Measurements from ENCODE around the gene EPHB1. TPM values are rescaled to one million over a fixed set of nuclear protein-coding genes. Genes with fewer than 3 reads are reported as not detected.
"Not testable (repeated sequence)": the region's sequence is repeated elsewhere in the genome, so short reads cannot be mapped to it uniquely, and the experiment has no call there.

Gene EPHB1
- polyA plus RNA-seq, 3 donors: 5.1 to 6.2 (median 5.5) TPM

DNA sequence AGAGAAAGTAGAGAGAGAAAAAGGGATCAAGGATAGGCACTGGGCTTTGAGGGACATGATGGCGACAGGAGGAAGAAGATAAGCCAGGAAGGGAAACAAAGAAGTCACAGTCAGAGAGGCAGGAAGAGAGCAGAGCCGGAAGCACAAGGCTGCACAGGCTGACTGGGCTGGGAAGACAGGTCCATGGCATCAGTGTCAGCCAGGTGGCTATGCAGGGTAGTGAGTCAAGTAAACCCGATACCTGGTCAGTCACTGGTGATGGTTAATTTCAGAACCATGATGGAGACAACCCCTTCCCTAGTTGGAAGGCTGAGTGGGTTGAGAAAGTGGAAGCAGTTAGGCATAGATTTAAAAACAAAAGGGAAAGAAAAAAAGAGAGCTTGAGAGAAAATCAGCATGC is 203.8 kb downstream of the EPHB1 start:
- DNase-seq (ENCODE audit: extremely low read depth in 1 of 11, low read depth in 9 of 11, low spot score in 4 of 11): no peak

- DNase-seq (ENCODE audit: extremely low read depth in 1 of 11, low read depth in 9 of 11, low spot score in 4 of 11): no peak
Observed at GRCh38 chr3:135000465-135000864, 205.4 kb downstream of the EPHB1 start.

- DNase-seq (ENCODE audit: extremely low read depth in 1 of 11, low read depth in 9 of 11, low spot score in 4 of 11): not testable (repeated sequence)
Observed at GRCh38 chr3:135005616-135006015, 210.6 kb downstream of the EPHB1 start.

- peak in 5 of 11 donors; percentile 12 to 39 (median 17) for DNase-seq (ENCODE audit: extremely low read depth in 1 of 11, low read depth in 9 of 11, low spot score in 4 of 11)
Observed at GRCh38 chr3:135007607-135008006, 212.5 kb downstream of the EPHB1 start.

DNA sequence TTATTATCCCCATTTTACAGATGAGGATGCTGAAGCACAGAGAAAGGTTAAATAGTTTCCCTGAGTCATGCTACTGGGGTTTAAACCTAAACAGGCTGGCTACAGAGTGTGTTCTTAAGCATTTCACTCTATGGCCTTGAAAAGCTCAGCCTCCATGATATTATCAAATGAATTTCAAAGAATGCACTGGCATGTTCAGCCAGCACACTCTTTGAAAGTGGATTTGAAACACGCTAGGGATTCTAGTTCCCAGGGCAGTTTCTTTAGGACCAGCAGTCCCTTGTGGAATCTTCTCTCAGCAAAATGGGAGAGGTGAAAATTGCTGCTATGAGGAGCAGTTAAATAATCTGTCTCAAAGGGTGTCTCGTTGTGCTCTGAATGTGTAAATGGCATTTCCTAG is 213.3 kb downstream of the EPHB1 start:
- no peak for DNase-seq (ENCODE audit: extremely low read depth in 1 of 11, low read depth in 9 of 11, low spot score in 4 of 11)

GRCh38 chr3:135009014-135009413 is 214.0 kb downstream of the EPHB1 start:
- no peak for DNase-seq (ENCODE audit: extremely low read depth in 1 of 11, low read depth in 9 of 11, low spot score in 4 of 11)

- DNase-seq (ENCODE audit: extremely low read depth in 1 of 11, low read depth in 9 of 11, low spot score in 4 of 11): no peak
Observed at GRCh38 chr3:135012101-135012500, 217.0 kb downstream of the EPHB1 start.

- DNase-seq (ENCODE audit: extremely low read depth in 1 of 11, low read depth in 9 of 11, low spot score in 4 of 11): no peak
Observed at GRCh38 chr3:135013206-135013605, 218.1 kb downstream of the EPHB1 start.

GRCh38 chr3:135014566-135014965 is 219.5 kb downstream of the EPHB1 start:
- DNase-seq (ENCODE audit: extremely low read depth in 1 of 11, low read depth in 9 of 11, low spot score in 4 of 11): no peak

DNA sequence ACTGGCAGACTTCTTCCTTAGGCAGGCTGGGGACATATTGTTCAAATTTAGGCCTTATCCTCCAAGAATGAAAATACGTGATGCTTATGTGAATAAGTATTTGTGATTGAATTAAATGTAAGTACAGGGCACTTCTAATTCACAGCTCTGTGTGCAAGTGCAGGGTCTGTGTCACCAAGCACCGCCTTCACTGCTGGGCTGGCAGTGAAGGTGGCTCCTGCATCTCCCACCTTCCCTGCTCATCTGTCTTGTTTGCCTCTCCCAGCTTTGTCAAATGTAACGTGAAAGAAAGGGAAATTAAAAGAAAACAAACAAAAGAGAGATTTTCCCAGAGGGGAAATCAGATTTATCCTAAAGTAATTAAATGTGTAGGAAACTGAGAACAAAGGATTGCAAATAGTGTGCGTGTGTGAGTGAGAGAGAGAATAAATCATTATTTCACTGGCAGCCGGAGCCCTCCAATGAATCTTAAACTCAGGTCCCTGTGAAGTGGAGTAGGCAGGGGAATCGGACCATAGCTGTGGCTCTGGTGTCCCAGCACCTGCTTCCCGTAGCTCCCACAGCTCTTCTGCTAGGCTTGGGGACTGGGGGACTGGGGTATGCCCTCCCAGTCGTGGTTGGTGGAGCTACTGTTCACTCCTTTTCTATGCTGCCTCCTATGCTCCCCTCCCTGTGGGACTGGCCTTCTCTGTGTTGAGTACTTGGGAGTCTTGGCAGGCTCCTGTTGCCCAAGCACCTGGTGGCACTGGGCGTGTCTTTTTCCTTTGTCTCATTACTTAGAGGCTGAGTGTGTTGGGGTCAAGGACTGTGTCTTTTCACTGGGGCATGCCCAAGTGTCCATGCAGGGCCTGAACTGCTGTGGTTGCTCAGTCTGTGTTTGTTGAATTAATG is 222.2 kb downstream of the EPHB1 start:
- DNase-seq (ENCODE audit: extremely low read depth in 1 of 11, low read depth in 9 of 11, low spot score in 4 of 11): no peak

DNA sequence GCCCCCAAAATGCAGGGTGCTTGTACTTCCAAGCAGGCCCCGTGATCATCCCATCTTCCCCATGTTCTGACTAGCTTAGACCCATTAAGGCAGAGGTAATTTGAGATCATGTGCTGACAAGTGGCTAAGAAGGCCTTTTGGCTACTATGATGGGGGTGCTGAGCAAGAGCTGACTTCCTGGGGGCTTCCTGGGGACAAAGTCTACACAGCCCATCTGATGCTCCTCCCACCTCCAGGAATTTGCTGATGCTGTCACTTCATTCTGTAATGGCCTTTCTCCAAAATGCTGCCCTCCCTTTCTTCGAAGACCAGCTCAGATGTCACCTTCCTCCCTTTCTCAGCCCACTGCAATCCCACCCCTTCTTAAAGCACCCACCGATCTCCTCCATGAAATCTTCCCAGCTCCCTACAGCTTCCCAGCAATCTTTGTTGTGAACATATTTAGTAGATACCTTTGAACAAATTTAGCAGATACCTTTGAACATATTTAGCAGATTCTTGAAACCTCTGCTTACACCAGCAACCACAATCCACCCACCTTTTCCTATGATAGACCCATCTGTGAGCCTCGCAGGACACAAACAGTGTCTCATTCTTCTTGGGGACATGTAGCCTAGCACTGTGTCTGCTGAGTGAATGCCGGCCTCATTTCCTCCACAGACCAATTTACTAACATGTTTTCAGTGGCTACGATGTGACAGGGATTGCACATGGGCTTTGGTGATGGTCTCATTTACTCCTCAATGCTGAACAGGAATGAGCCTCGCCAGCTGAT is 223.3 kb downstream of the EPHB1 start:
- no peak for DNase-seq (ENCODE audit: extremely low read depth in 1 of 11, low read depth in 9 of 11, low spot score in 4 of 11)

GRCh38 chr3:135020181-135020580 is 225.1 kb downstream of the EPHB1 start:
- no peak for DNase-seq (ENCODE audit: extremely low read depth in 1 of 11, low read depth in 9 of 11, low spot score in 4 of 11)

DNA sequence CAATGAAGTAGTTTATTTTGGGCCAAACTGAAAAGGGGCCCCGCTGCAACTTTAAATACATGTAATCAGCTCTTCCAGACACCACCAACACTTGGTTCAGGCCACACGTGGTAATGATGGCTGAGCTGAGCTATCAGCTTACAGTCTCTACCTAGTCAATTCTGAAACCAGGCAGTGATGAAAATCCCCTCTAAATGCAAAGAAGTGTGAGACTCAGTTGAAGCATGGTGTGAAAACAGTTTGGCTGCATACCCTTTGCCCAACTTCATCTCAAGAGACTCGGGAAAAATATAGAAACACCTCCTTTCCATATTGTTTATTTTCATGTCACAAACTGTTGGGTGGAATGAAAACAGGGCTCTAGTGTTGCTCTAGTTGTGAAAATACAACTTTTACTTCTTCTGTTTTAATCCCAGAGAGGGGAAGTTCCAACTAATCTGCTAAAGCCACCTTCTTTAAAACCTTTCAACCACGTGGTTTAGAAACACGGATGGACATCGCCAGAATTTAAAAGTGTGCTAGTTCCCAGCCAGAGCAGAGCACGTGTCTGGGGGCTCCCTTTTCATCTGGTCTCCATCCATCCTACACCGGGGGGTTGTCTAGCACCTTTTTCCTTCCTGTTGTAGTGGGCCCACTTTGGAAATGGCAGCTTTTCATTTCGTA is 229.1 kb downstream of the EPHB1 start:
- DNase-seq (ENCODE audit: extremely low read depth in 1 of 11, low read depth in 9 of 11, low spot score in 4 of 11): no peak

DNA sequence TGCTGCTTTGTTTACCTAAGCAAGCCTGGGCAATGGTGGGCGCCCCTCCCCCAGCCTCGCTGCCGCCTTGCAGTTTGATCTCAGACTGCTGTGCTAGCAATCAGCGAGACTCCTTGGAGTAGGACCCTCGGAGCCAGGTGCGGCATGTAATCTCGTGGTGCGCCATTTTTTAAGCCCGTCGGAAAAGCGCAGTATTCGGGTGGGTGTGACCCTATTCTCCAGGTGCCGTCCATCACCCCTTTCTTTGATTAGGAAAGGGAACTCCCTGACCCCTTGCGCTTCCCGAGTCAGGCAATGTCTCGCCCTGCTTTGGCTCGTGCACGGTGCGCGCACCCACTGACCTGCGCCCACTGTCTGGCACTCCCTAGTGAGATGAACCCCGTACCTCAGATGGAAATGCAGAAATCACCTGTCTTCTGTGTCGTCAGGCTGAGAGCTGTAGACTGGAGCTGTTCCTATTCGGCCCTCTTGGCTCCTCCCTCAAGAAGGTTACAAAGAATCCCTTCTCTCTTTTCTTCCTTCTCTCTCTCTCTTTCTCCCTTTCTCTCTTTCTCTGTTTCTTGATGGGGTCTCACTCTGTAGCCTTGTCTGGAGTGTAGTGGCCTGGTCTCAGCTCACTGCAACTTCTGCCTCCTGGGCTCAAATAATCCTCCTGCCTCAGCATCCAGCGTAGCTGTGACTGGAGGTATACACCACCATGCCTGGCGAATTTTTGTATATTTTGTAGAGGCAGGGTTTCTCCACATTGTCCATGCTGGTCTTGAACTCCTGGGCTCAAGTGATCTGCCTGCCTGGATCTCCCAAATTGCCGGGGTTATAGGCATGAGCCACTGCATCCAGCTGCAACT is 235.9 kb downstream of the EPHB1 start:
- not testable (repeated sequence) for DNase-seq (ENCODE audit: extremely low read depth in 1 of 11, low read depth in 9 of 11, low spot score in 4 of 11)

DNA sequence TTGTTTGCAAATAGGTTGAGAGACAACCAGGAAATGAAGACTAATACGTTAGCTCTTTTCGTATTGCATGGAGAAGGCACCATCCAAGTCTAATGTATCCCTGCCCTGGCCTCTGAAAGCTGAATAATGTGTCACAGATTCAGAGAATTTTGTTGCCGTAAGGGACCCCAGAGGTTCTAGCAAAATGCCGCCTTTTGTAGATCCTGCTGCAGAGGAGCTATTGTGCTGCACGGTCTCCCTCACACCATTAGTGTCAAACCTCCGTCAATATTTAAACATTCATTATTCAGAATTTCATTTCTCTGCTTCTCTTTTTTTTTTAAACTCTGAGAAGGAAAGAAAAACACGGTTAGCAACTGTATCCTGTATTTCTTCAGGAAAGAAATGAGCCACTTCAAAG is 238.7 kb downstream of the EPHB1 start:
- no peak for DNase-seq (ENCODE audit: extremely low read depth in 1 of 11, low read depth in 9 of 11, low spot score in 4 of 11)

- DNase-seq (ENCODE audit: extremely low read depth in 1 of 11, low read depth in 9 of 11, low spot score in 4 of 11): peak in 7 of 11 donors; percentile 47 to 74 (median 49)
Observed at GRCh38 chr3:135034291-135034768, 239.3 kb downstream of the EPHB1 start.

GRCh38 chr3:135034891-135035440 is 239.9 kb downstream of the EPHB1 start:
- no peak for DNase-seq (ENCODE audit: extremely low read depth in 1 of 11, low read depth in 9 of 11, low spot score in 4 of 11)

DNA sequence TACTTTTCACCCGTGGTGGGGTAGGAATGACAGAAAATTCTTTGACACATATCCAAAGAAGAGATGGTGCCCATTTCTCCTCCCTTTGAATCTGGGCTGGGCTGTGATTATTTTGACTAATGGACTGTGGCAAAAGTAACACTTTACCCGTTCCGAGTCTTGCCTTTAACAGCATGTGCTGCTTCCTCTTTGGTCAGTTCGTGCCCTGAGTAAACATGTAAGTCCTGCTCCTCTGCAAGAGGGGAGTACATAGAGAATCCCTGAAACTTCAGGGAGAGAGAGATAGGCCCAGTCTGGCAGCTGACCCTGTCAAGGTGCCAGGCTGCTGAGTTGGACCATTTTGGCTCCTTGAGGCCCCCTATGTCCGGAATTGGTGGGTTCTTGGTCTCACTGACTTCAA is 243.1 kb downstream of the EPHB1 start:
- DNase-seq (ENCODE audit: extremely low read depth in 1 of 11, low read depth in 9 of 11, low spot score in 4 of 11): no peak
